Bronchial epithelial cell (primary cell): ENCODE results near the gene WASF3. TPM values are rescaled to one million over a fixed set of nuclear protein-coding genes. Genes with fewer than 3 reads are reported as not detected.

Source experiments
- DNase-seq: peaks from one replicate; pipeline ENCODE4 v3.0.0-alpha.2; 2010; ENCODE audit warnings: low read depth
- FAIRE-seq: peaks from 2 replicates; lab custom pipeline; 2011; peaks lifted over from hg19 to GRCh38; lab: Jason Lieb, UNC
- H3K27me3 ChIP-seq: 2 replicates; pipeline ENCODE4 v1.5.1; 2011; ENCODE audit warnings: low read length; ENCODE audit not compliant: control insufficient read depth, insufficient read depth
- H3K36me3 ChIP-seq: 2 replicates; pipeline ENCODE4 v1.5.1; 2011; ENCODE audit warnings: low read length; ENCODE audit not compliant: control insufficient read depth, insufficient read depth
- H3K4me3 ChIP-seq: 2 replicates; pipeline ENCODE4 v1.5.1; 2011; ENCODE audit warnings: mild to moderate bottlenecking, low read depth, low read length, control low read depth
- total RNA-seq: library from RNA; depleted of rRNA; stranded (reverse); fragments of >200 nt; gene quantifications from 2 replicates; pipeline ENCODE4 v1.2.1, GENCODE V29; 2014
- TF ChIP-seq, protein P1 (sequence below): IDR thresholded peaks from 2 replicates; pipeline ENCODE4 v1.5.1; 2011; ENCODE audit warnings: mild to moderate bottlenecking, moderate library complexity, low read length, control low read depth, inconsistent platforms; ENCODE audit not compliant: insufficient read depth, severe bottlenecking

The WASF3 gene
- total RNA-seq, 1 donor from 2014 or later: 4.5 TPM

DNA sequence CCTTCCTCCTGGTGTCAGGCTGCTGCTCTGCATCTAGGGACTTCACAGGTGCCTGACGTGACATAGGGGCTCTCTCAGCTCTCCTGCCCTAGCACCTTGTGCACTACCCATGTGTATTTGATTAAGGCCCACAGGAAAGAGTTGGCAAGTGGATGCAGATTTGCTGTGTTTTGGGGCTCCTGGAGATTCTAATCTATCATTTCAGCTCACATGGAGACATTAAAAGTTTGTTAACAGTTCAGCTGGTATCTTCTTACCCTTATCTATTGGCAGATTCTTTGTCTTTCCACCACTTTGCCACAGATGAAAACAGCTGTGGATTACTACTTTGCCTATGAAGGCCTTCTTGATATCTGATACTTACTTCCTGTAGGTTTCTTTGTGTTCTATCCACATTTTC is 41.9 kb downstream of the WASF3 start:
- Histone ChIP-seq H3K4me3 (no peak overlapping the region), H3K36me3 (no peaks in the 10 kb centered on the region), H3K27me3 (no peaks in the 10 kb centered on the region)
- FAIRE-seq (no peak), DNase-seq (no peak)
- TF ChIP-seq, protein P1, sequence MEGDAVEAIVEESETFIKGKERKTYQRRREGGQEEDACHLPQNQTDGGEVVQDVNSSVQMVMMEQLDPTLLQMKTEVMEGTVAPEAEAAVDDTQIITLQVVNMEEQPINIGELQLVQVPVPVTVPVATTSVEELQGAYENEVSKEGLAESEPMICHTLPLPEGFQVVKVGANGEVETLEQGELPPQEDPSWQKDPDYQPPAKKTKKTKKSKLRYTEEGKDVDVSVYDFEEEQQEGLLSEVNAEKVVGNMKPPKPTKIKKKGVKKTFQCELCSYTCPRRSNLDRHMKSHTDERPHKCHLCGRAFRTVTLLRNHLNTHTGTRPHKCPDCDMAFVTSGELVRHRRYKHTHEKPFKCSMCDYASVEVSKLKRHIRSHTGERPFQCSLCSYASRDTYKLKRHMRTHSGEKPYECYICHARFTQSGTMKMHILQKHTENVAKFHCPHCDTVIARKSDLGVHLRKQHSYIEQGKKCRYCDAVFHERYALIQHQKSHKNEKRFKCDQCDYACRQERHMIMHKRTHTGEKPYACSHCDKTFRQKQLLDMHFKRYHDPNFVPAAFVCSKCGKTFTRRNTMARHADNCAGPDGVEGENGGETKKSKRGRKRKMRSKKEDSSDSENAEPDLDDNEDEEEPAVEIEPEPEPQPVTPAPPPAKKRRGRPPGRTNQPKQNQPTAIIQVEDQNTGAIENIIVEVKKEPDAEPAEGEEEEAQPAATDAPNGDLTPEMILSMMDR: no peak

DNA sequence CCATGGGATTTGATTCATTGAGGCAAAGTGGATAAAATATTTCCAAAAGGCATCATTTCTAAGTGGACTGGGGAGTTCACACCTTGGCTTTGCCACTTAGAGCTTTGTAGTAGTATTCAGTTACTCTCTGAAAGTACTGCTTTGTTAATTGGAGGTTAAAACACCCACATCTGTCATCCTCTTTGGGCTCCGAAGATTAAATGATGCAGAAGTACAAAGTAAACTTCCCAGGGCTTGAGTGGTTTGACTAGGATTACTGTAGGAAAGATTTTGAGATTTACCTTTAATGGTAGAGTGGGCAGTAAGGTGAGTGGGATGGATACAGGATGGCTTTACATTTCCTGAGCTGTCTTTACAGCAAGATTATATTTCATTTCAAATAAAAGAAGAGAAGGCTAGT is 42.4 kb downstream of the WASF3 start:
- Histone ChIP-seq H3K27me3 (no peaks in the 10 kb centered on the region), H3K4me3 (no peak overlapping the region), H3K36me3 (no peaks in the 10 kb centered on the region)
- FAIRE-seq (no peak), DNase-seq (no peak)
- TF ChIP-seq, protein P1: no peak

DNA sequence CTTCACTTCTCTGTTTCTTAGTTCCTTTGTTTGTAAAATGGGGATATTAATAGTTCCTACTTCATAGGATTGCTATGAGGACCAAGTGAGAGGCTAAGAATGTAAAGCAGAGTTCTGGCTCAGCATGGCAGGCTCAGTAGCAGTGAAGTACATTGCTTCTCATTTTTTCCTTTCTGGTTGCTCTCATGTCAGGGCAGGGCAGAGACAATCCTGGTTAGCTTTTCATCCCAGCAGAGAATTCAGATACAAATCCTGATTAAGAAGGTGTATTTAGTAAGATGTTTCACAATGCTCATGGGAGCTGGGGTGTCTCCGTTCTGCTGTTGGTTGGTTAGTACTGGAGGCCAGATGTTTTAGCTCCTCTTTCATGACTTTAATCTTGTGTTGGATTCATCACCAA is 42.9 kb downstream of the WASF3 start:
- Histone ChIP-seq H3K36me3 (no peaks in the 10 kb centered on the region), H3K4me3 (no peak overlapping the region), H3K27me3 (no peaks in the 10 kb centered on the region)
- FAIRE-seq: peak; percentile 58
- TF ChIP-seq, protein P1: no peak
- DNase-seq: no peak

DNA sequence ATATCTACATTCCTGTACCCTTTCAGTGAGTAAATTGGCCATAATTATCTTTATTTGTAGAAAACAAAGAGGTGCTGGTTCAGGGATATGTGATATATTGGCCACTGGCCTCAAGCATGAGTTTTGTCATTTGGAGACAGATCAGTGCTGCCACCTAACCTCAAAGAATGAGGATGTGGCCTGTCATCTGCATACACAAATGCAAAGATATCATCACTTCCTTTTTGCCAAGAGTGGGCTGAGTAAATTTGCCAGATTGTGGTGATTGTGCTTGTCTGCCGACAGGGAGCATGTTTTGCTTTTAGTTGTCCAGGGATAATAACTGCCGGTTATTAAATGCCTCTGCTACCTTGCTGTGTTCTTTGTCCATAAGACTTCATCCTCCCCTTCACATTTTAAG is 44.2 kb downstream of the WASF3 start:
- no peak for FAIRE-seq
- H3K36me3 ChIP-seq: no peaks in the 10 kb centered on the region
- H3K27me3 ChIP-seq: no peaks in the 10 kb centered on the region
- peak; percentile 27 for DNase-seq
- H3K4me3 ChIP-seq: no peak overlapping the region
- TF ChIP-seq, protein P1: peak; percentile 13

DNA sequence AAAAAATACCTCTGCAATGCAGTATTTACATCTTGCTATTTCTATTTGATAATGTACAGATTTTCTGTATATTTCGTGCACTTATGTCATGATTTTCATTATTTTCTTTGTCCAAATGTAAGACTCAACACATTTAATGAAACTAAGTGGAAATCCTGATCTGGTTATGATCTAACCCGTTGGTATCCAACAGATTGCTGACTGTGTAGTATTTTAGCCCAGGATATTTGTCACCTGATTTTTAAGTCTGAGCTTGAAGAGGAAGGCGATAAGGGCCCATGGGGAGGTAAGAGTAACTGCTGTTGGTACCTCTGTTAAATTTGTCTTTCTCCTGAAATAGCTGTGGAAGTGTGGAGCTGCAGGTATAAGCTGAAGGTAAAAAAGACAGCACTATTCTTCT is 45.3 kb downstream of the WASF3 start:
- DNase-seq (no peak), FAIRE-seq (no peak)
- no peaks in the 10 kb centered on the region for H3K27me3 ChIP-seq
- no peak overlapping the region for H3K4me3 ChIP-seq
- TF ChIP-seq, protein P1: no peak
- H3K36me3 ChIP-seq: no peaks in the 10 kb centered on the region
